ENCODE data around the gene RSPH1. TPM values are rescaled to one million over a fixed set of nuclear protein-coding genes. Genes with fewer than 3 reads are reported as not detected.

Gene RSPH1
- total and polyA plus RNA-seq, 4 donors = 0.09 to 0.17 (median 0.16) TPM; not detected in 1

DNA sequence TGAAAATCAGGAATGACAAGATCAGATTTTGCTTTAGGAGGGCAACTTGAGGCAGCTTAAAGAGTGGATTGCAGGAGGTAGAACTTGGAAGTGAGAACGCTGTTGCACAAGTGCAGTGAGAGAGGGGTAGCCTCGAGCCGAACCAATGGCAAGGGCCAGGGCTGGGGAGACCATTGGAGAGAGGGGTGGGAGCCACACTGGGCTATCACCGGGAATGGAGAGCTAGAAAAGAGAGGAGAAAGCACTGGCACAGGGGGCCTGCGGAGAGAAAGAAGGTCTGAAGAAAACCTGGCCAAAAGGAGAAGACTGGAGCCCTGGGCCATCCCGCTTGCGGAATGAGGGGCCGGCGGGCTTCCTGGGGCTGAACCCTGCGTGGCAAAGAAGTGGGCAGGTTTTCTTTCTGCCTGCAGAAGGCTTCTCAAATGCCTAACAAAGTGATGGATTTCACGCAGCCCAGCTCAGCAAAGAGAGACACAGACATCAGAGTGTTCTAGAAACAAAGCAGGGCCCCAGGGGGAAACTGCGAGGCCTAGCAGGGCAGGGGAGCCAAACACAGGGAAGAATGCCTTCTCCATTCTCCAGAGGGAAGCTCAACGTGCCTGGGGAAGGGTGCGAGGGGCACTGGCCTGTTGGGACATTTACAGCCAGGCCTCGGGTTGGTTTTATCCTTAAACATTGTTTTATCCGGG is 16.5 kb upstream of the RSPH1 start:
- H3K4me1 ChIP-seq (ENCODE audit: control insufficient read depth in 4 of 4, insufficient read depth in 4 of 4, low read length in 3 of 4) = peaks cover 0 to 17% (median 7%) of the 10 kb centered on the region in 4 donors
- no peak overlapping the region for H3K27ac ChIP-seq (ENCODE audit: low read depth in 1 of 2, low read length in 2 of 2)
- no peak overlapping the region for H3K9ac ChIP-seq (ENCODE audit: low read depth in 1 of 2, low read length in 2 of 2)
- no peaks in the 10 kb centered on the region for H3K27me3 ChIP-seq (ENCODE audit: control insufficient read depth in 4 of 4, insufficient read depth in 4 of 4, low read length in 3 of 4)
- TF ChIP-seq, protein P1, sequence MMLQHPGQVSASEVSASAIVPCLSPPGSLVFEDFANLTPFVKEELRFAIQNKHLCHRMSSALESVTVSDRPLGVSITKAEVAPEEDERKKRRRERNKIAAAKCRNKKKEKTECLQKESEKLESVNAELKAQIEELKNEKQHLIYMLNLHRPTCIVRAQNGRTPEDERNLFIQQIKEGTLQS (IDR thresholded peaks at IDR 0.05) = no peak
- TF ChIP-seq, protein P2, sequence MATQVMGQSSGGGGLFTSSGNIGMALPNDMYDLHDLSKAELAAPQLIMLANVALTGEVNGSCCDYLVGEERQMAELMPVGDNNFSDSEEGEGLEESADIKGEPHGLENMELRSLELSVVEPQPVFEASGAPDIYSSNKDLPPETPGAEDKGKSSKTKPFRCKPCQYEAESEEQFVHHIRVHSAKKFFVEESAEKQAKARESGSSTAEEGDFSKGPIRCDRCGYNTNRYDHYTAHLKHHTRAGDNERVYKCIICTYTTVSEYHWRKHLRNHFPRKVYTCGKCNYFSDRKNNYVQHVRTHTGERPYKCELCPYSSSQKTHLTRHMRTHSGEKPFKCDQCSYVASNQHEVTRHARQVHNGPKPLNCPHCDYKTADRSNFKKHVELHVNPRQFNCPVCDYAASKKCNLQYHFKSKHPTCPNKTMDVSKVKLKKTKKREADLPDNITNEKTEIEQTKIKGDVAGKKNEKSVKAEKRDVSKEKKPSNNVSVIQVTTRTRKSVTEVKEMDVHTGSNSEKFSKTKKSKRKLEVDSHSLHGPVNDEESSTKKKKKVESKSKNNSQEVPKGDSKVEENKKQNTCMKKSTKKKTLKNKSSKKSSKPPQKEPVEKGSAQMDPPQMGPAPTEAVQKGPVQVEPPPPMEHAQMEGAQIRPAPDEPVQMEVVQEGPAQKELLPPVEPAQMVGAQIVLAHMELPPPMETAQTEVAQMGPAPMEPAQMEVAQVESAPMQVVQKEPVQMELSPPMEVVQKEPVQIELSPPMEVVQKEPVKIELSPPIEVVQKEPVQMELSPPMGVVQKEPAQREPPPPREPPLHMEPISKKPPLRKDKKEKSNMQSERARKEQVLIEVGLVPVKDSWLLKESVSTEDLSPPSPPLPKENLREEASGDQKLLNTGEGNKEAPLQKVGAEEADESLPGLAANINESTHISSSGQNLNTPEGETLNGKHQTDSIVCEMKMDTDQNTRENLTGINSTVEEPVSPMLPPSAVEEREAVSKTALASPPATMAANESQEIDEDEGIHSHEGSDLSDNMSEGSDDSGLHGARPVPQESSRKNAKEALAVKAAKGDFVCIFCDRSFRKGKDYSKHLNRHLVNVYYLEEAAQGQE (IDR thresholded peaks at IDR 0.05) = no peak
- TF ChIP-seq GABPA (IDR thresholded peaks at IDR 0.05 in 1 of 2, conservative IDR thresholded peaks at IDR 0.05 in 1 of 2) (no peak), FOXA2 (IDR thresholded peaks at IDR 0.05) (no peak), HNF4A (conservative IDR thresholded peaks at IDR 0.05) (no peak)
- 96% methylated on average over 16 of the region's 16 CpGs for WGBS
- H3K4me3 ChIP-seq (ENCODE audit: low read depth in 1 of 3, low read length in 3 of 3) = no peak overlapping the region
- no peaks in the 10 kb centered on the region for H3K36me3 ChIP-seq (ENCODE audit: control insufficient read depth in 4 of 4, insufficient read depth in 3 of 4, low read depth in 1 of 4, low read length in 3 of 4)
- H3K9me3 ChIP-seq (ENCODE audit: control insufficient read depth in 4 of 4, low read length in 3 of 4) = no peaks in the 10 kb centered on the region
- DNase-seq (ENCODE audit: low spot score) = no peak

DNA sequence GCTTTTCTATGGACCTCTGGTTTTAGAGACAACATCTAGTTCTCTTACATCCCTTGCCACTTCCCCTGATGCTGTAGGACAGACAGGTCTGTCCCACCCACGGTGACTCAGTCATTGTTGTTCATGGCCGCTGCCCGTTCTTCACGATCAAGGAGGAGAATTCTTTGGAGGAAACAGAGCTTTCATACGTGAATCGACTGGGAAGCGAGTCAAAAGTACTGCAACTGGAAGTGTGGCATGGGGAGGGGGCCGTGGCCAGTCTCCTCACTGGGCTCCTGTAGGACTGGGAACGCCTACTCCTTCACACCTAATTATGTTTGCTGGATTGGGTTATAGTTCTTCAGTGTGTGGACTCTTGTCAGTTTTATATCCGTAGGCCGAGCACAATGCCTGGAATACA is 13.2 kb upstream of the RSPH1 start:
- Histone ChIP-seq H3K9ac (ENCODE audit: low read depth in 1 of 2, low read length in 2 of 2) (no peak overlapping the region), H3K4me3 (ENCODE audit: low read depth in 1 of 3, low read length in 3 of 3) (no peak overlapping the region), H3K27ac (ENCODE audit: low read depth in 1 of 2, low read length in 2 of 2) (no peak overlapping the region), H3K4me1 (ENCODE audit: control insufficient read depth in 4 of 4, insufficient read depth in 4 of 4, low read length in 3 of 4) (peaks cover 0 to 5% (median 0%) of the 10 kb centered on the region in 4 donors), H3K36me3 (ENCODE audit: control insufficient read depth in 4 of 4, insufficient read depth in 3 of 4, low read depth in 1 of 4, low read length in 3 of 4) (no peaks in the 10 kb centered on the region), H3K9me3 (ENCODE audit: control insufficient read depth in 4 of 4, low read length in 3 of 4) (no peaks in the 10 kb centered on the region), H3K27me3 (ENCODE audit: control insufficient read depth in 4 of 4, insufficient read depth in 4 of 4, low read length in 3 of 4) (no peaks in the 10 kb centered on the region)
- 90% methylated on average over 11 of the region's 11 CpGs for WGBS
- TF ChIP-seq FOXA1 (IDR thresholded peaks at IDR 0.05) (no peak), NR2F2 (IDR thresholded peaks at IDR 0.05) (no peak), RAD21 (IDR thresholded peaks at IDR 0.05) (no peak), RXRA (IDR thresholded peaks at IDR 0.05) (no peak), HNF4G (IDR thresholded peaks at IDR 0.05) (no peak), YY1 (IDR thresholded peaks at IDR 0.05) (no peak), TAF1 (conservative IDR thresholded peaks at IDR 0.05) (no peak), FOXA2 (IDR thresholded peaks at IDR 0.05) (no peak), GABPA (IDR thresholded peaks at IDR 0.05 in 1 of 2, conservative IDR thresholded peaks at IDR 0.05 in 1 of 2) (no peak)
- TF ChIP-seq, protein P3, sequence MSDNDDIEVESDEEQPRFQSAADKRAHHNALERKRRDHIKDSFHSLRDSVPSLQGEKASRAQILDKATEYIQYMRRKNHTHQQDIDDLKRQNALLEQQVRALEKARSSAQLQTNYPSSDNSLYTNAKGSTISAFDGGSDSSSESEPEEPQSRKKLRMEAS (IDR thresholded peaks at IDR 0.05) = no peak
- TF ChIP-seq, protein P4, sequence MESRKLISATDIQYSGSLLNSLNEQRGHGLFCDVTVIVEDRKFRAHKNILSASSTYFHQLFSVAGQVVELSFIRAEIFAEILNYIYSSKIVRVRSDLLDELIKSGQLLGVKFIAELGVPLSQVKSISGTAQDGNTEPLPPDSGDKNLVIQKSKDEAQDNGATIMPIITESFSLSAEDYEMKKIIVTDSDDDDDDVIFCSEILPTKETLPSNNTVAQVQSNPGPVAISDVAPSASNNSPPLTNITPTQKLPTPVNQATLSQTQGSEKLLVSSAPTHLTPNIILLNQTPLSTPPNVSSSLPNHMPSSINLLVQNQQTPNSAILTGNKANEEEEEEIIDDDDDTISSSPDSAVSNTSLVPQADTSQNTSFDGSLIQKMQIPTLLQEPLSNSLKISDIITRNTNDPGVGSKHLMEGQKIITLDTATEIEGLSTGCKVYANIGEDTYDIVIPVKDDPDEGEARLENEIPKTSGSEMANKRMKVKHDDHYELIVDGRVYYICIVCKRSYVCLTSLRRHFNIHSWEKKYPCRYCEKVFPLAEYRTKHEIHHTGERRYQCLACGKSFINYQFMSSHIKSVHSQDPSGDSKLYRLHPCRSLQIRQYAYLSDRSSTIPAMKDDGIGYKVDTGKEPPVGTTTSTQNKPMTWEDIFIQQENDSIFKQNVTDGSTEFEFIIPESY (IDR thresholded peaks at IDR 0.05) = no peak
- TF ChIP-seq, protein P1 (IDR thresholded peaks at IDR 0.05) = no peak
- no peak for DNase-seq (ENCODE audit: low spot score)
